Skin epidermis (tissue), 12 donors: ENCODE data around the gene WDR7.

Source experiments
- H3K27ac ChIP-seq, 21 experiments: fragments of 200-600 bp; sonication (generic) in 11 of 21; one replicate each; pipeline ENCODE4 v1.5.0; 2020; ENCODE audit warnings: mild to moderate bottlenecking in 3 of 21, inconsistent platforms in 2 of 21, moderate library complexity in 2 of 21
- H3K4me3 ChIP-seq, 7 experiments: fragments of 200-600 bp; sonication (generic) in 2 of 7; one replicate each; pipeline ENCODE4 v1.5.0; 2020; ENCODE audit warnings: inconsistent platforms in 2 of 7, mild to moderate bottlenecking in 2 of 7, moderate library complexity in 1 of 7

Gene WDR7

GRCh38 chr18:56650944-56651770, at the start of gene WDR7:
TSS of gene WDR7 (plus strand) at chr18:56651359. CDS start at chr18:56672516, 21,157 bp downstream.
- H3K4me3 ChIP-seq: peak within 1 kb of the TSS; percentile 59 to 95 (median 71)
- peak within 1 kb of the TSS; percentile 37 to 92 (median 83) for H3K27ac ChIP-seq

DNA sequence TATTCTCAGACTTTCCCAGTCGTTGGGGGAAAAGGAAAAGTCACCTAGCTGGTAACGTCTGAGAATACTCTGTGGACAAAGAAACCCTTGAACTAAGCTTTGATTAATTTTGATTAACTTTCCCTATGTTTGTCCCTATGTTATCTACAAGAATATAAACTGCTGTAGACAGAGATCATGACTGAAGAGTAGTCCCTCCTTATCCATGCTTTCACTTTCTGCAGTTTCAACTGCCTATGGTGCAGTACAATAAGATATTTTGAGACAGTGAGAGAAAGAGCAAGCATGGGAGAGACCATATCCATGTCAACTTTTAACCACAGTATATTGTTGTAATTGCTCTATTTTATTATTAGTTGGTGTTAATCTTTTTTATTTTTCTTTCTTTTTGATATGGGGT, 44.5 kb upstream of the WDR7 start:
- no peak overlapping the region for H3K27ac ChIP-seq
- H3K4me3 ChIP-seq: no peak overlapping the region

DNA sequence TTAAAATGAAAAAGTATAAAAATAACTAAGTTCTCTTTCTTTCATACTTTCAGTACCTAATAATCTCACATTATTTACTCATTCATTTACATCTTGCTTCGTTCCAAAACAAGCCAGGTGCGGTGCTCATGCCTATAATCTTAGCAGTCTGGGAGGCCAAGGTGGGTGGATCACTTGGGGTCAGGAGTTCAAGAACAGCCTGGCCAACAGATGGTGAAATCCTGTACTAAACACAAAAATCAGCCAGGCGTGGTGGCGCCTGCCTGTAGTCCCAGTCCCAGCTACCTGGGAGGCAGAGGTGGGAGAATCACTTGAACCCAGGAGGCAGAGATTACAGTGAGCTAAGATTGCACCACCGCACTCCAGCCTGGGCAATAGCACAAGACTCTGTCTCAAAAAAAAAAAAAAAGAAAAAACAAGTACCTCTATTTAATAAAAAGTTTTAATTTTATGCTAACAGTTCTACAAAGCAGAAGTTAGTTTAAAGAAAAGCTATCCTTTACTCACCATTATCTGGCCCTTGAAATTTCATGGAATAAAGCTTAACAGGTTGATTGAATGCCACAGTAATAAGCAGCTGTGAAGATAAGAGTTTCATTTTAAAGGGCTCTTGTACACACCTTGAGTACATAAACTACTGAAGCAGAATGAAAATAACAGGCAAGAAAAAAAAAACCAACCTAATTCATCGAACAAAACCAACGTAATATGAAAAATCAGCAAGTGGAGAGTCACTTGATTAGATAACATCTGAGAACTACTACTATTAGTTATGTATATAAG, 35.2 kb upstream of the WDR7 start:
- Histone ChIP-seq H3K27ac (no peak overlapping the region), H3K4me3 (no peak overlapping the region)

DNA sequence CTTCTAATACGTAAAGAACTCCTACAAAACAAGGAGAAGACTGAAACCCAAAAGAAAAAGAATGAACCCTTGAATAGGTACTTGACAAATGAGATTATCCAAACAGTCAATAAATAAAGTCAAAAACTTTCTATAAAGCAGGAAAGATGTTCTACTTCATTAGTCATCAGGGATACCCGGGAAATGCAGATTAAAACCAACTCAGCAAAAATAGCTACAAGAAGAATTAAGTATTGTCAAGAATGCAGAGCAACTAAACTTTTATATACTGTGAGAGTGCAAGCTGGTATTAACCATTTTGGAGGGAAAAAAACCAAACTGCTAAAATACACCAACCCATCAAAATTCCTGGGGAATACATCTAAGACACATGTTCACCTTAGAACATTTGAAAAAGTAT, 23.2 kb upstream of the WDR7 start:
- no peak overlapping the region for H3K4me3 ChIP-seq
- H3K27ac ChIP-seq: no peak overlapping the region

DNA sequence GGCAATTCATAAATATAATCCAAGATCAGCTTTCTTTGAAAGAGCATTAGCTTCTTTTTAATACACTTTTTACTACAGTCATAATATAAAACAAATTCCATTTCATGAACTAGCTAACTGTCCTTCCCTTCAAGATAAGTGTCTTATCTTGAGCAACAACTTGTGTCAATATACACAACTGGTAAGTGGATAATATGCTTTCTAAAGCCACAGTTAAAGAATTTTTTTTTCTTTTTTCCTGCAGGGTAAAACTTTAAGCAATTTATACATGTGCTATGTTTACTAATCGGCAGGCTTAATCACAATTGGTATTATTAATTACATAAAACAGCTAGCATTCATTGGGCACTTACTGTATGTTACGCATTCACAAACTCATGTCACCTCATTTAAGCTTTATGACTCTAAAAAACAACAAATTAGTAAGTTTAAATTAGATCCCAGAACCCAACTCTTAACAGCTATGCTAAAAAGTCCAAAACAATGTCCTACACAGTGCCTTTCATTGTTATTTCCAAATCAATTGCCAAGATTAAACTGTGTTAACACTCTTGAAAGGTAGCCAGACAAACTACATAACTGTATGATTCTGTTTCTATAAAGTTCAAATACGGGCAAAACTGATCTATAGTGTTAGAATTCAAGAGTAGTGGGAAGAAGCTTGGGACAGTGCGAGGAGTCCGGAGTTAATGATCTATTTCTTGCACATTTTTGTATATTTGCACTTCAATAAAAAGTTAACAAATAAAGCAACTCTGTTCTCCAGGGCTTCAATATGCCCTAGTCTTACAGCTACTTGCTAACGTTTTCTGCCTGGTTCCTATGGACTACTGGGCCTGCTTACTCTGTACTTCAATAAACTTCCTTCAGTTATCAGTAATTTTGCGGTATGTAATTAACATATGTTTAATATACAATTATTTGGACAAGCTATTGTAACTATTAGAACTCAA, 18.8 kb upstream of the WDR7 start:
- Histone ChIP-seq H3K27ac (peak overlapping the region in 1 of 21 experiments; percentile 22), H3K4me3 (no peak overlapping the region)

GRCh38 chr18:56635007-56635406, 16.2 kb upstream of the WDR7 start:
- no peak overlapping the region for H3K4me3 ChIP-seq
- H3K27ac ChIP-seq: no peak overlapping the region

- Histone ChIP-seq H3K4me3 (peak overlapping the region; percentile 60 to 97 (median 79)), H3K27ac (peak overlapping the region in 16 of 21 experiments; percentile 89 to 100 (median 98))
These were observed 14.0 kb upstream of the WDR7 start for GRCh38 chr18:56637176-56637575.

GRCh38 chr18:56637711-56638231, 13.4 kb upstream of the WDR7 start:
- Histone ChIP-seq H3K27ac (peak overlapping the region; percentile 86 to 100 (median 97)), H3K4me3 (peak overlapping the region; percentile 60 to 97 (median 79))

DNA sequence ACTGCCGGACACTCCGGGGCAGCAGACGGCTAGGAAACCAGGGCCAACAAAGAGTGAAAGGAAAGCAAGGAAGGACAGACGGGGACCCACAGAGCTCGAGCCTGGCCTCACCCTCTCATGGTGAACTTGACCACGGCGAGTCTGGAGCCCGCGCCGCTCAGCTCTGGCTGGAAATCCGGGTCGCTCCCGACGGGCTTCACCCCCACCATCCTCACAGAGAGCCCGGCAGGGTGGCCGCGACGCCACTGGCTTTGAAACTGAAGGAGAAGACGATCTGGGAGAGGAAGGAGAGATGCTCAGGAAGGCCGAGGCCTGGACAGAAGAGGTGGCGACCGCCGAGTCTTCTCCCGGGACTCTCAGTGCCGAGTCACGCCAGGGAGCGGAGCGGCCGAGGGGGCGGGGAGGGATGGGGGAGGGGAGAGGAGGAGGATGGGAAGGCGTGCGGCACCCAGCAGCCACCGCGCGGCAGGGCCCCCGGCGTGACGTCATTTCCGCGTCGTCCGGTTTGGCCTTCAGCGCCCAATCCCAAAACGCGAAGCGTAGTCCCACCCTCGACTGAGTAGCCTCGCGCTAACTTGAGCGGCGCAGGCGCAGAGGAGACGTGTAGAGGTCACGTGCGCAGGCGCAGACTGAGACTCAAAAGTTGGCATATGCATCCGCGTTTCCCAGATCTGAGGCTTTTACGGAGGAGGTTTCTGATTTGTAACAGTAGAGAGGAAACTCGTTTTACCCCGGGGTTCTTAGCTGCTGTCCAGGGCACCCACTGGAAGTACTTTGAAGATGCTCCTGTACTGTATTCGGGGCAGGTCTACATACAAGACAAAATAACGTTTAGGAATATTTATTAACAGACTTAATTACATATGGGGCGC, 12.7 kb upstream of the WDR7 start, which contains the start of gene TXNL1:
TSS of gene TXNL1 (minus strand) at position 361 of the 872 bp plus-strand sequence. CDS start at position 209, 152 bp downstream.
- peak within 1 kb of the TSS; percentile 60 to 97 (median 79) for H3K4me3 ChIP-seq

GRCh38 chr18:56639104-56639381, 12.1 kb upstream of the WDR7 start:
- Histone ChIP-seq H3K4me3 (peak overlapping the region; percentile 60 to 97 (median 79)), H3K27ac (peak overlapping the region in 20 of 21 experiments; percentile 58 to 100 (median 97))

More for the DNA sequence above, 12.7 kb upstream of the WDR7 start, which contains the start of gene TXNL1:
- H3K27ac ChIP-seq: peak within 1 kb of the TSS; percentile 86 to 100 (median 97)

DNA sequence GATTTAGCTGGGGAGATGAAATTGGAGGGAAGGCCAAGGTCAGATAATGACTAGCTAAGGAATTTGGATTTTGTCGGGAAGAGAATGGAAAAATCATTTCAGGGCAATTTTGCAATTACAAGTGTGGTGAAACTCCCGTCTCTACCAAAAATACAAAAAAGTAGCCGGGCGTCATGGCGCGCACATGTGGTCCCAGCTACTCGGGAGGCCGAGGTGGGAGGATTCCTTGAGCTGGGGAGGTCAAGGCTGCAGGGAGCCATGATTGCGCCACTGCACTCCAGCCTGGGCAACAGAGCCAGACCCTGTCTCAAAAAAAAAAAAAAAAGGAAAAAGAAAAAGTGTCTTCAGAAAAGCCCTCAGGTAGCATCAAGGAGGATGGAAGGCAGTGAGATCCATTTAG, 11.6 kb upstream of the WDR7 start:
- H3K4me3 ChIP-seq: peak overlapping the region in 1 of 7 experiments; percentile 77
- H3K27ac ChIP-seq: peak overlapping the region in 3 of 21 experiments; percentile 96 to 98 (median 97)

DNA sequence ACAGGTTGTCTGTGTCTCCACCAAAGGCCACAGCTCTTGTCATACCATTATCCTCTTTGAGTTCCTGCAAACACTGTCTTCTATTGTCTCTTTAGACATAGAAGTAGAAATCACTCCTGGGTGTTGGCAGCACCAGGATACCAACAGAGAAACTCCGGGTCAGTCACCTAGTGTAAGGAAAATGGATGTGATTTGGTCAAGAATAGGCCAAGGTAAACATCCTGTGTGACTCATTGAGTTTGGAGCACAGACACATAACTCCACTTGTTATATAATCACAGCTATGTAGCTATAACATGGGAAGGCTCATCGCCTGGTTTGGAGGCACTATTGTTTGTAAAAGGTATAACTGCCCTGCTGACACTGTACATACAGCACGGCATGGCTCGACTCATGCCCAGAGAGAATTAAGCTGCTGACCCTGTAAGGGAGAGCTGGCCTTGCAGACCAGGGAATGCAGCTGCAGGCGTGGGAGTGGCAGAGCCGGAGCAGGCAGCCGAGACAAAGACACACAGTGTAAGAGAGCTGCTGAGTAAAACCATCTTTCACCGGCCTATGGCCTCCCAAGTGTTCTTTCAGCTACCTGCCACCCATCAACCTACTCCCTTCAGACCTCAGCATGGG, 9.3 kb upstream of the WDR7 start:
- H3K4me3 ChIP-seq: no peak overlapping the region
- H3K27ac ChIP-seq: no peak overlapping the region

DNA sequence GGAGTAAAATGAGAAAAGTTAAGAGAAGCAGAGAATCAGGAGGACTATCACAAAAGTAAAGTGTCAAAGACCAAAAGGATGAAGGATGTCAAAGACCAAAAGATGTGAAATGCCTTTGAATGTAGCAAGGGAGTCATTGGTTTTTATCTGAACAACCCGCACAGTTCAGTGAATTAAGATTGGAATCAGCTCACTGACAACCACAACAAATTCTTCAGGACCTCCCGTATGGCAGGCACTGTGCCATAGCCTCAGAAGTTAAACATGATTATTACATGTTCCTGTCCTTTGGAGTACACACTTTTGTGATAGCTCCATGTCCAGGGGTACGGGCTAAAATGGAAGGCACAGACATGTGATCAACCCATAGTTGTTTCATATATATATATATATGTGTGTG, 7.8 kb upstream of the WDR7 start:
- H3K4me3 ChIP-seq: no peak overlapping the region

DNA sequence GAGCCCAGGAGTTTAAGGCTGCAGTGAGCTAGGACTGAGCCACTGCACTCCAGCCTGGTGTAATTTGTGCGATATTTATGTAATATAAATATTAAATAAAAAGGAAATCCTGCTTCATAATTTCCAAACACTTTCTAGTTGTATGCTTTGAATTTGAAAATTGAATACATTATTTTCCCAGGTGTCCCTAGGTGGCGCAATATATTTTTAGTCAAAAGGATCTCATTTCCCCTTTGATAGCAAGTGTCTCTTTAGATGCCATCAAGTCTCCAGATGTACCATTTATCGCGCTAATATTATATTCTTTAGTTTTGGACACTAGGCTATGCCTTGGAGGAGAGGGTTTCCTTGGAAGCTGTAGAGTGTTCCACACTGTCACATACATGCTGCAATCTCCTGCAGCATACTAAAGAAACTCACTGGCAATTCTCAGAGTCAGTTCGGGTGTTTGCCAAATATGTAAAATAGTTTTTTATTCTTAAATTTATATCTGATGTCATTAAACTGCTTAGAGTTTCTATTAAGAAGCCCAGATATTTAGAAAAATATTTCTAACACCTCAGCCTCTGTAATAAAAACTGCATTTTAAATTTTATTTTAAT, 5.6 kb upstream of the WDR7 start:
- Histone ChIP-seq H3K27ac (no peak overlapping the region), H3K4me3 (no peak overlapping the region)

More for the DNA sequence above, 7.8 kb upstream of the WDR7 start:
- H3K27ac ChIP-seq: no peak overlapping the region

- no peak overlapping the region for H3K27ac ChIP-seq
- H3K4me3 ChIP-seq: no peak overlapping the region
These were observed 4.1 kb upstream of the WDR7 start for GRCh38 chr18:56647071-56647470.

GRCh38 chr18:56647951-56648893, 2.9 kb upstream of the WDR7 start:
- Histone ChIP-seq H3K4me3 (no peak overlapping the region), H3K27ac (peak overlapping the region in 2 of 21 experiments; percentile 10 to 23)
